HG02571 (cell line): ENCODE measurements around the gene CIB1.
A peak's percentile ranks its signal among the peaks of the same experiment; 100 is the strongest.
"Not testable (repeated sequence)": the region's sequence is repeated elsewhere in the genome, so short reads cannot be mapped to it uniquely, and the experiment has no call there.

Experiments used
- ATAC-seq: cut with Tn5 transposase; IDR thresholded peaks from one replicate; pipeline ENCODE4 v1.9.1; 2021; ENCODE audit warnings: mild to moderate bottlenecking, moderate library complexity; ENCODE audit not compliant: unreplicated experiment

The CIB1 gene

GRCh38 chr15:90233387-90234095 is at the start of gene CIB1:
CIB1 (minus strand) TSS chr15:90233941; CDS start chr15:90233885, 56 bp downstream.
- peak; percentile 86 for ATAC-seq

- not testable (repeated sequence) for ATAC-seq
These were observed 47.9 kb upstream of the CIB1 start for GRCh38 chr15:90281637-90282036.

GRCh38 chr15:90280743-90281142 is 47.0 kb upstream of the CIB1 start:
- not testable (repeated sequence) for ATAC-seq

- not testable (repeated sequence) for ATAC-seq
These were observed 44.7 kb upstream of the CIB1 start for GRCh38 chr15:90278467-90278866.

- ATAC-seq = no peak
These were observed 37.9 kb upstream of the CIB1 start for GRCh38 chr15:90271459-90272166.

- no peak for ATAC-seq
These were observed 36.9 kb upstream of the CIB1 start for GRCh38 chr15:90270502-90271150.

GRCh38 chr15:90268415-90268814 is 34.7 kb upstream of the CIB1 start:
- no peak for ATAC-seq

- ATAC-seq = no peak
These were observed 32.7 kb upstream of the CIB1 start for GRCh38 chr15:90266485-90266884.

GRCh38 chr15:90266061-90266431 is 32.3 kb upstream of the CIB1 start:
- peak; percentile 26 for ATAC-seq

- peak; percentile 96 for ATAC-seq
These were observed 31.7 kb upstream of the CIB1 start, which contains the start of gene NGRN for GRCh38 chr15:90265271-90266060. NGRN (plus strand) TSS chr15:90265672; CDS start chr15:90265713, 41 bp downstream.

- ATAC-seq = no peak
These were observed 30.9 kb upstream of the CIB1 start for GRCh38 chr15:90264671-90265070.

- ATAC-seq = no peak
These were observed 28.7 kb upstream of the CIB1 start for GRCh38 chr15:90262426-90262825.

- no peak for ATAC-seq
These were observed 28.1 kb upstream of the CIB1 start for GRCh38 chr15:90261811-90262210.

GRCh38 chr15:90260731-90261130 is 27.0 kb upstream of the CIB1 start:
- not testable (repeated sequence) for ATAC-seq

- peak; percentile 54 for ATAC-seq
These were observed 25.8 kb upstream of the CIB1 start for GRCh38 chr15:90259524-90259923.

- no peak for ATAC-seq
These were observed 24.0 kb upstream of the CIB1 start for GRCh38 chr15:90257776-90258175.

- peak; percentile 86 for ATAC-seq
These were observed 15.6 kb upstream of the CIB1 start, which contains the start of gene TTLL13 for GRCh38 chr15:90249203-90249863. TTLL13 (plus strand) TSS chr15:90249556; CDS start chr15:90250631, 1,075 bp downstream.

- no peak for ATAC-seq
These were observed 15.1 kb upstream of the CIB1 start for GRCh38 chr15:90248789-90249202.

GRCh38 chr15:90243943-90244639 is 10.3 kb upstream of the CIB1 start:
- ATAC-seq = no peak
